Erythroblast (primary cell): ENCODE measurements around the gene CFAP45.

Source experiments
- DNase-seq, 2 experiments: peaks; one replicate each; lab custom pipeline; 2025; lab: John Stamatoyannopoulos, UW
- GATA1 ChIP-seq: IDR thresholded peaks from 2 replicates; pipeline ENCODE4 v1.6.1; 2011; ENCODE audit warnings: low read depth, mild to moderate bottlenecking, control low read depth, low read length, moderate library complexity
- POLR2A ChIP-seq: IDR thresholded peaks from 2 replicates; pipeline ENCODE4 v1.6.1; 2011; ENCODE audit warnings: mild to moderate bottlenecking, low read length

CFAP45 gene, protein sequence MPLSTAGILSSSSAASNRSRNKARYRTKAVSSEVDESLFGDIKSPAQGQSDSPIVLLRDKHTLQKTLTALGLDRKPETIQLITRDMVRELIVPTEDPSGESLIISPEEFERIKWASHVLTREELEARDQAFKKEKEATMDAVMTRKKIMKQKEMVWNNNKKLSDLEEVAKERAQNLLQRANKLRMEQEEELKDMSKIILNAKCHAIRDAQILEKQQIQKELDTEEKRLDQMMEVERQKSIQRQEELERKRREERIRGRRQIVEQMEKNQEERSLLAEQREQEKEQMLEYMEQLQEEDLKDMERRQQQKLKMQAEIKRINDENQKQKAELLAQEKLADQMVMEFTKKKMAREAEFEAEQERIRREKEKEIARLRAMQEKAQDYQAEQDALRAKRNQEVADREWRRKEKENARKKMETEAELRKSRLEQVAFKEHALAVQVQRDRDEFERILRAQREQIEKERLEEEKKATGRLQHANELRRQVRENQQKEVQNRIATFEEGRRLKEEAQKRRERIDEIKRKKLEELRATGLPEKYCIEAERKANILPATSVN

GRCh38 chr1:159900086-159900680 is at the start of gene CFAP45:
Gene CFAP45, minus strand, starts transcription at chr1:159900165. Its CDS starts 67 bp downstream, at chr1:159900098.
- DNase-seq = peak; percentile 90
- TF ChIP-seq POLR2A (no peak), GATA1 (no peak)

- TF ChIP-seq POLR2A (no peak), GATA1 (no peak)
Measured at GRCh38 chr1:159949123-159949522, 49.2 kb upstream of the CFAP45 start.

DNA sequence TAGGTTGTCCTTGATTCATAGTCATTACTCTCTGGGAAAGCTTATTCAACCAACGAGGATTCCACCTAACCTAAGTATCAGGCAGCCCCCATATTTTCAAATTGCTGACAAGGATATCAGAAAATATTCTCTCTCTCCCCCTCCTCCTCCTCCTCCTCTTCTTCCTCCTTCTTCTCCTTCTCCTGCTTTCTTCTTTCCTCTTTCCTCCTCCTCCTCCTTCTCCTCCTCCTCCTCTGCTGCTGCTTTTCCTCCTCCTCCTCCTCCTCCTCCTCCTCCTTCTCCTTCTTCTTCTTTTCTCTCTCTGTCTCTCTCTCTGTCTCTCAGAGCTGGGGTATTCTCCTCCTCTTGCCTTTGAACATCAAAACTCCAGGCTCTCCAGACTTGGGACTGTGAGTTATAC is 48.0 kb upstream of the CFAP45 start:
- DNase-seq = no peak
- TF ChIP-seq POLR2A = no peak
- TF ChIP-seq GATA1 = no peak

More at GRCh38 chr1:159949123-159949522, 49.2 kb upstream of the CFAP45 start:
- no peak for DNase-seq

DNA sequence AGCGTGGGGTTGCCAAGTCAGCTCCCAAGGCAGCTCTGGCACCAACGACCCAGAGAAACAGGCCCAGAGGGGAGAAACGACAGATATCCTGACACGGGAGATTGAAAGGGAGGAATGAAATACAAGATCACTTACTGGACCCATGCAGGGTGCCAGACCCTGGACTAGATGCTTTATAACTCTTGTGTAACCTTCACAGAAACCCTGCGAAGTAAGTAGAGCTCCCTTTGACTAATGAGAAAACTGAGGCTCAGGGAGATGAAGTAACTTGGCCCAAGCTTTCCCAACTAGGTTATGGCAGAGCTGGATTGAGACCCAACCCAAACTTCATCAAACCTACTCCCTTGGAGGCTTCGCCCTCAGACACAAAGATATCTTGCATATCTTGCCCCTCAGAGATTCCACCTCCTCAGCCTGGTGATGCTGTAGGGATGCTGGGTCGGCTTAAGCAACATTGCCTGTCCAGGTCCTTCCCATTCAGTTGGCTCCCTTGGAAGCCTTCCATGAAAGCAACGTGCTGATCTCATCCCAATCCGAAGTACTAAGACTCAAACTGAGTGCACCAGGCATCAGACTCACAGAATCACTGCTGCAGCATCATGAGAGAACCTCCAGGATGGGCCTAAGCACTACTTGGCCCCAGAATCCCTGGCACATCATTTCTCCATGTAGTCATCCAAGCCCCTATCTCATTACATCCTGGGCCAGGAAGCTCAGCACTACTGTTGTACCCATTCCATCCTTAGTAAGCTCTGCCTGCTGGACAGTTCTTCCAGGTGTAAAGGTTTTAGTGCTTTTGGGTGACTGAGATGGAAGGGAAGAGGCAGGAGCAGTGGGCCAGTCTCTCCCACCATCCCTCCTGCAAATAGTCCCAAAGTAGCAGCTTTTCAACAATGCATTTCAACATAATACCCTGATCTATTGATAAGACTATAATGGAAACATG is 46.5 kb upstream of the CFAP45 start:
- TF ChIP-seq GATA1 (no peak), POLR2A (no peak)
- DNase-seq = no peak

GRCh38 chr1:159945483-159946241 is 45.7 kb upstream of the CFAP45 start, which contains the start of gene IGSF9:
Gene IGSF9, minus strand, starts transcription at chr1:159945613. Its CDS starts 2,159 bp downstream, at chr1:159943454.
- TF ChIP-seq POLR2A (no peak), GATA1 (no peak)
- DNase-seq = peak; percentile 69 to 75

DNA sequence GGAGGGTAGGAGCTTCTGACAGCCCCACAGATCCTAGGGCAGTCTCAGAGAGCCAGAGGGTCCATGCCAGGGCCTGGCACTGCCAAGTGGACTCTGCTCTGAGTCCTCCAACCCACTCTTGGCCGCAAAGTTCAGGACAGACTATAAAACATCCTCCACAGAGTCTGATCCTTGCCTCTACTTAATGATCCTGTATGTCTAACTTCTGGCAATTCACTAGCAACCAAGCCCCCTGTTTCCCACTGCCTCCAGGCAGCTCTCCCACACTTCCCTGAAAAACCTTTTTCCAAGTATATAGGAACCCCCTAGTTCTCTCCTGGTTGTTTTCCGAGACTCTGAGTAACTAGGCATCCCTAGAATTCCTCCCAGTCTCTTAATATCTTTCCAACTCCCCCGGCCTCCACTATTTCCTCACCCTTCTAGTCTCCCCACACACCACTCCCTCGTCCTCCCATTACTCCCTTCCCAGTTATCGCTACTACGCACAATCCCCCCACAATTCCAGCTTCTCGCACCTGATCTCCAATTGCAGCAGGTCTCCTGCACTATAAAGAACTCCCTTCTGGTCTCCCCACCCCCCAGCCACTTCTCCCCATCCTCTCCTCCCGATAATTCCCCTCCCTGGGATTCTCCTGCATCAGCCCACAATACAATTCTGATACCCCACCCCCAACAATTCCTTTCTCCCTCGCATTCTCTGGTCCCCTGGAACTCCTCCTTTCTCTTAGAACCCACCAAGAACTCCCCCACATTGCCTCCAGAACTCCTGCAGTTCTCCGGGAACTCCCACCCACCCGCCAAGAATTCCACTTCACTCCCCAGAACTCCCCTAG is 44.9 kb upstream of the CFAP45 start:
- no peak for DNase-seq
- TF ChIP-seq GATA1 = no peak
- TF ChIP-seq POLR2A = no peak

- no peak for TF ChIP-seq GATA1
- TF ChIP-seq POLR2A = no peak
- no peak for DNase-seq
Measured at GRCh38 chr1:159943908-159944622, 44.1 kb upstream of the CFAP45 start.

- TF ChIP-seq POLR2A (no peak), GATA1 (no peak)
- DNase-seq = no peak
Measured at GRCh38 chr1:159943278-159943640, 43.3 kb upstream of the CFAP45 start.

- no peak for TF ChIP-seq GATA1
- no peak for TF ChIP-seq POLR2A
Measured at GRCh38 chr1:159942632-159943277, 42.8 kb upstream of the CFAP45 start.

DNA sequence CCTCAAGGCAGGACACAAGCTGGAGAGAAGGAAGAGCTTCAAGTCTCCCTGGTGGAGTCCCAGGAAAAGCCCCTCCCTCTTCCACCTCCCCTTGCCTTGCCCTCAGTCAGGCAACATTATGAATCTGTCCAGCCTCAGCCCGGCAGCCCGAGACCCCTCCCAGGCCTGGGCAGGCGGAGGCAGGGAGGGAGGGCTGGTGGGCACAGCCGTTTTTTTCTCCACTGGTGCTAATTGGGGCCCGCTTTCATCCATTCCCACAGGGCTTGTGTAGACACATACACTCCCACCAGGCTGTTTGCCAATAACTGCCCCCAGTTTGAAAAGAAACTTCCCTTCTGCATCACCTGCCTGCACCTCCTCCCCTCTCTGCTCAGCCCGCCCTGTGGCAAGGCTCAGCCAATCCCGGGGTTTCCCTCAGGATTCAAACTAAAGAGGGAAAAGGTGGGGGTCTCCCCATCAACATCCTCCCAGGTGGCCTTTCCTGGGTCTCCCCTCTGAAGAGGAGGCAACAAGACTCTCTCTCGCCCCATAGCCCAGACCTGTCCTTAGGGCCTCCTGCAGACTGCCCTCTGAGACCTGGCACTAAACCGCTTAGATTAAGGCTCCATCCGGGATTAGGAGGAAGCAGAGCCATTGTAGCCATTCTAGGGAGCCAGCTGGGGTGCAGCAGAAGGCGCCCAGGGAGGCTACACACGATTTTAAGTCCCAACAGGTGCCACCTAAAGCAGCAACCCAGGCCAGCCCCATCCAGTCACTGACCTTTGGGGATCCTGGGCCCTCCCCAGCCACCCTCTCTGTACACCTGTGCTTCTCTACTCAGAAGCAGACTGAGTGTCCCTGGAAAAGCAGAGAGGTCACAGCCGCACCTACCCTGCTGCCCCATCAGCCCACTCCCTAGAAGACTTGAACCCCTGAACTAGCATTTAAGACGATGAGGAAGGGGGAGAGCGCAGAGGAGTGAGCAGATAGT is 41.9 kb upstream of the CFAP45 start:
- no peak for TF ChIP-seq GATA1
- DNase-seq = no peak

More at GRCh38 chr1:159942632-159943277, 42.8 kb upstream of the CFAP45 start:
- no peak for DNase-seq
